Astrocyte of the hippocampus (primary cell): ENCODE results near the gene HAUS3.
A peak's percentile ranks its signal among the peaks of the same experiment; 100 is the strongest.

Experiments
- DNase-seq: peaks from one replicate; pipeline ENCODE4 v3.0.0; 2011; ENCODE audit warnings: low read depth, low spot score

HAUS3 gene

DNA sequence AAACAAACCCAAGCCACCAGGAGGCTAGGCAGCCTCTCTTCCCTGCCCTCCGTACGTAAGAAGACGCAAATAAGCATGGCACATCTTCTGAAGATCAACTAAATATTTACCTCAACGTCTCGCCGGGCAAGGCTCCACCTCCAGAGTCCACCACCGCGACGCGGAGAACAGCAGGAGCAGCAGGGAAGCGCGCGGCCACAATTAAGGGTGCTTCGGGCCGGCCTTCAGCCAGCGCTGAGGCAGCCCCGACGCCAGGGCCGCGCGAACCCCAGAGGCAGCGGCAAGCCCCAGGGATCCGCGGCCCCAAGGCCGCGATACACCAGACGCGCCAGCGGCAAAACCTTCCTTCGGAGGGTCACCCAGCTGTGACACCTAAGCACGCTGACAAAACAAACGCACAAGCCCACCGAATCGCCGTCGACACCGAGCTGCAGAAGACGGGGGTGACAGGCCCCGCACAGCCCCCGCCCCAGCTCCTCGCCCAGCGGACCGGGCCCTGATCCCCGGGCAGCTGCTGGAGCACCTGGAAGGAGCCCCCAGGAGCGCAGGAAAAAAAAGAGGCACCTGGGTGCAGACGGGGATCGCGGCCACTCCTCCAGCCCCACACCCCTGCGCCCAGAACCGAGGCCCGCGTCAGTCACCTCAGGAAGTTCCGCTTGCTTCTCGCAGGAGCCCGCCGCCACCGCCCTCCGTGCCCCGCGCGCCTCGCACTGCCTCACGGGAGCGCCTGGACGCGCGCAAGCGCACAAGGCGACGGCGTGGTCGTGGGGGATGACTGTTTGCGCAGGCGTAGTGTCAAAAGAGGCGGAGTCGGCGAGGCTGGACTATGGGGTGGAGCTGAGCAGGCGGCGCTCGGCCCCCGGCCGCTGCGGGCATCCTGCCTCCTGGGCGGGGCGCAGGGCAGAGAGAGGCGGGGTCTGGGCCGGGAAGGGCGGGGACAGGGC is at the start of gene HAUS3, which contains the start of gene POLN:
Gene HAUS3 (minus strand): TSS at position 712 of the 944 bp plus-strand sequence. CDS start 1,175 bp downstream, outside the sequence.
Gene POLN (minus strand): TSS at position 712 of the 944 bp plus-strand sequence. CDS start 12,890 bp downstream, outside the sequence.
- DNase-seq = peak; percentile 100

DNA sequence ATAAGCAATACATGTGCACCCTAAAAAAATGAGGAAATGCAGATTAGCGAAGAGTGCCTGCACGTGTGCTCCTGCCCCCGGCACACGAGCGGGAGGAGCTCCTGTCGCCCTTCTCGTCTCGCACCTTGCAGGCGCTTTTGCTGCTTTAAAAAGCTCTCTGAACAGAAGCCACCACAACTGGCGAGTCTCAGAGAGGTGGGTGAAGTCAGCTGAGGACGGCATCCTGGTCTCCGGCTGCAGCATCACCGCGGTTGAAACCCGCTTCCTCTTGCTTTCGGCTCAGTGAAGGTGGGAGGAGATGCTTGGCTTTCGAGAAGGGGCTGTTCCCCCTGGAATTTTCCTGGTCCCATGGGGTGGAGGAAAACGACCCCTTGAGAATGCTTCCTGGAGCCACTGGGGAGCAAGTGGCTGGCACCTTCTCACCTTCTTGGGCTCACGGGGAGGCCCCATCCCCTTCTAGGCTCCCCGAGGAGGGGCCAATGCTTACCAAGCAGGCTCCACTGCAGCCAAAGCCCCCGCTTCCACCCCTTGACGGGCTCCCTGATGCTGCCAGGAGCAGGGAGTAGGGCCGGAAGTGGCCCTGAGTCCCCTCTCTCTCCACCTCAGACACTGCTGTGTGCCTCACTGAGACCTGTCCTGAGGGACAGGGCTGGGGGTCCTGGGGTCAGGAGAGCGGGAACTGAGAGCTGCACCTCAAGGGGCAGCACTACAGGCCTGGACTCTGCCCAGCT is 49.2 kb upstream of the HAUS3 start:
- no peak for DNase-seq

DNA sequence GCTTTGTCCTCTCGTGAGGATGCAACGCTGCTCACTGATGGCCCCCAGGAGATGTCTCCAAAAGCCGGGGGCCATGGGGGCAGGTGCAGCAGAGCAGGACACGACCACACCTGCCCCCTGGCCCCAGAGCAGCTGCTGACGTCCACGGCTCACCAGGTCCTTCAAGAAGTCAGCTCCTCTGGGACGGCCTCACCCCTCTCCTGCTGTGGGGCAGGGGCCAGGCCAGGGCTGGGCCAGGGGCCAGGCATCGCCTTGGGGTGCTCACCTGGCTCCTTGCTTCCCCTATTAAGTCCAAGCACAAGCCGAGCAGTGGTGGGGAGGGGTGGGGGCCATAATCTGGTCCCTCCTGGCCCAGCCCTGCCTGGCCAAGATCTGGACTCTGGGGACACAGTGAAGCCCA is 48.6 kb upstream of the HAUS3 start:
- no peak for DNase-seq

- no peak for DNase-seq
These were observed 48.0 kb upstream of the HAUS3 start for GRCh38 chr4:2289955-2290333.

- no peak for DNase-seq
These were observed 47.5 kb upstream of the HAUS3 start for GRCh38 chr4:2289311-2289954.

- no peak for DNase-seq
These were observed 46.2 kb upstream of the HAUS3 start for GRCh38 chr4:2288051-2288541.

GRCh38 chr4:2287594-2287915 is 45.6 kb upstream of the HAUS3 start:
- no peak for DNase-seq

DNA sequence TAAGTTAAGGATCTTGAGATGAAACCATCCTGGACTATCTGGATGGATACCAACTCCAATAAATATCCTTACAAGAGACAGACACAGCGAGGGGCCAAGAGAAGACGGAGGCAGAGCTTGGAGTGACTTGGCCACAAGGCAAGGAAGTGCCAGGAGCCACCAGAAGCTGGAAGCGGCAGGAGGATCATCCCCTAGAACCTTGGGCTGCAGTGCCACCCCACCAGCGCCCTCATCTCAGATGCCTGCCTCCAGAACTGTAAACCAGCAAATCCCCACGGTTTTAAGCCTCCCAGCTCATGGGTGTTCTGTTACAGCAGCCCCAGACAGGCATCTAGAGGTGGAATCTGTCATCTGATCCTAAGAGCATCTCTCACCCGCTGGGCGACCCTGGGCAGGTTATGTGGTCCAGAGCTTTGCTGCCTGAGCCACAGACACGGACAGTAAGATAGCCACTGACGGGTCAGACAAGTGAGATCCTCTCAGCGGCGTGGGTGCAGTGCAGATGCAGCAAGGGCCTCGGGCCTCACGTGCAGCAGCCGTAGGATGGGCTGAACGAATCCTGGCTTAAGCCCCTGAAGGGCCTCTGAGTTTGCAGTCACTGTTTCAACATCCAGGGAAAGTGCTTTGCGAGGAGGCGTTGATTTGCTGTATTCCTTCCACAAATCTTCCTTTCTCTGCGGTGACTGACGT is 45.1 kb upstream of the HAUS3 start:
- DNase-seq = no peak

DNA sequence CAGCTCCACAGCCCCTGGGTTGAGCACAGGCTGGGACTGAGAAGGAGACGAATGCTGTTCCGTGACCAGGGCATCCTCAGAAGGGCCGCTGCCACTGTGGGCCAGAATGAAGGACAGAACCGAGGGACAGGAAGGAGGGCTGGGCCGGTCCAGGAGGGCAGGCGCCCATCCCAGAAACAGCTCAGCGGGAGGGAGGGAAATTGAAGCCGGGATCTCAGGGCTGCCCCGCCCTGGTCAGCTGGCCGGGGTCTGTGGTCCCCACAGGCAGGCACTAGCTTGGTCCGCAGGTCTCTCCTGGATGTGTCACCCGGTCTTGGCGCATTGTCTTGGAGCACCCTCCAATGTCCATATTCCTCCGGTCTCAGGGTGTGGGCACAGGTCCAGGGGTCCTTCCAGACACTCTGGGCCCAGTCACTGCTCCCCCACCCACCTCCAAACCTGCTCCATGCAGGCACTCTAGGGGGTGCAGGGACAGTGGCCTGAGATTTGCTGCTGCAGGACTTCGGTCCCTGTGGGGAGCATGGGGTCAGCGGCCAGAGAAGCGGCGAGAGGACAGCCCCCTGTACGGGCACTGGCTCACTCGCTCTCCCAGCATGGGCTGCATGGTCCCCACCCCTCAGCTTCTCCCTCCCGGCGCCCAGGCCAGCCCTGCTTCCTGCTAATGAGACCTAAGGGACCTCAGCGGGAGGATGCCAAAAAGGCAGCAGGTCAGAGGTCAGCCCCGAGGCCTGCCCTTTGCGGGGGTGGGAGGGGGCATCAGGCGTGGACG is 43.9 kb upstream of the HAUS3 start:
- no peak for DNase-seq

- peak; percentile 63 for DNase-seq
These were observed 43.2 kb upstream of the HAUS3 start for GRCh38 chr4:2284934-2285612.

GRCh38 chr4:2284161-2284933 is 42.4 kb upstream of the HAUS3 start:
- DNase-seq = no peak

DNA sequence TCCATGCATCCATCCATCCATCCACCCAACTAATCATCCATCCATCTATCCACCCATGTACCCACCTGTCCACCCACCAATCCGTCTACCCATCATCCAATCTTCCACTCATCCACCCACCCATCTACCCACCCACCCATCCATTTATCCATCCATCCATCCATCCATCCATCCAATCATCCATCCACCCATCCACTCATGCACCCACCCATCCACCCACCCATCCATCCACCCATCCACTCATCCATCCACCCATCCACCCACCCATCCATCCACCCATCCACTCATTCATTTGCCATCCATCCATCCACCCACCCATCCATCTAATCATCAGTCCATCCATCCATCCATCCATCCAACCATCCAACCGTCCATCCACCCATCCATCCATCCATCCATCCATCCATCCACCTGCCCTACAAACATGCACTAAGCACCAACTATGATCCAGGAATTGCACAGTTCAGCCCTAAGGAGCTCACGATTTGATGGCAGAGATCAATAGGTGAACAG is 41.3 kb upstream of the HAUS3 start:
- no peak for DNase-seq

GRCh38 chr4:2281575-2282343 is 39.8 kb upstream of the HAUS3 start:
- no peak for DNase-seq

DNA sequence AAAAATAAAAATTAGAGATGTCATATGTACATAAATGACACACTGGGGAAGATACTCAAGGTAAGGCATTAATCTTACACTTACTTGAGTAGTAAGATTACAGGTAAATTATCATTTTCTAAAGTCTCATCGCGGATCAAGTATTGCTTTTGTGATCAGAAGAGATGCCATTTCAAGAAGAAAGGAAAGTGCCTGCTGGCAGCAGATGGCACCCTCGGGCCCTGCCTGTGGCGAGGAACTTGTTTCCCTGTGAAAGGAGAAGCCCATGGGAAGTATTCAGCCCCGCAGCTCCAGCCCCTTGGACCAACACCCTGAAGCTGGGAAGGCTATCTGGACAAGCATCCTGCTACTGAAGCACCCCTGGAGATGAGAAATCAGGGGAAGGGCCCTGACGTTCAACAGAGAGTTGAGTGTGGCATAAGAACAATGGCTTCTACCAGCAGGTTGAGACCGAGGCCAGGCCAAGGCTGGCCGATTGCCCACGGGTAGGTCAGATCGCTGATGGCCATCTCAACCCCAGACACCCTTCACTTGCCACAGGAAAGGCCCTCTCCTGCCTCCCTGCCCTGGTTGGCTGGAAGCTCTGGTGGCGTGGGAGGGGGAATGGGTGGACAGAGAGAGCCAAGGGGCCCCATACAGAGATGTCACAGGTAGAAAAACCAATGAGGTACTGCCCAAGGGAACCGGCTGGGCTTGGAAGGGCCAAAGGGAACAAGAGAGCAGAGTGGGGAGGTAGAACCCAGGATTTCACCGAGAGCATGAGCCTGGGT is 38.8 kb upstream of the HAUS3 start:
- no peak for DNase-seq

- DNase-seq = no peak
These were observed 36.0 kb upstream of the HAUS3 start for GRCh38 chr4:2277956-2278355.

DNA sequence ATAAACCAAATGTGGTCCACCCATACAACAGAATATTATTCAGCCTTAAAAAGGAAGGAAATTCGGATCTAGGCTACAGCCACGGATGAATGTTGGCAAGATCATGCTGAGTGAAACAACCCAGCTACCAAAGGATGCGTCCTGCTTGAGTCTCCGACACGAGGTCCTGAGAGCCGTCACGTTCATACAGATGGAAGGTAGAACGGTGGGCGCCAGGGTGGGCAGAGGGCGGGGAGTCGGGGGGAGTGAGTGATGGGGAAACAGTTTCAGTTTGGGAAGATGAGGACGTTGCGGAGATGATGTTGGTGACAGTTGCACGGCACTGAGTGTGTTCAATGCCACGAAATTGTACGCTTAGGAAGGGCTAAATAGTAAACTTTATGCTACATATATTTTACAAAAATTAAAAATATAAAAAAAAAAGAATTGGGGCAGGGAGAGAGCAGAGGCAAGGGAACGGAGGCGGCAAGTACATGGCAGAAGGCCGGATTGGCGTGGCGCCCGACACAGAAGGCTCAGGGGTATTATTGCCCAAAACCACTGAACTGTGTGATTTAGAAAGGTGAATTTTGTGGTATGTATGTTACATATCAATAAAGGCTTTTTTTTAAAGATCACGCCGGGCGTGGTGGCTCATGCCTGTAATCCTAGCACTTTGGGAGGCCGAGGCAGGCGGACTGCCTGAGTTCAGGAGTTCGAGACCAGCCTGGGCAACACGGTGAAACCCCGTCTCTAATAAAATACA is 34.8 kb upstream of the HAUS3 start:
- no peak for DNase-seq
